Body of pancreas (tissue), 4 donors: ENCODE data around the gene PPARGC1A. TPM values are rescaled to one million over a fixed set of nuclear protein-coding genes. Genes with fewer than 3 reads are reported as not detected.
A peak's percentile ranks its signal among the peaks of the same experiment; 100 is the strongest.

Experiments used
- ATAC-seq: fragments of 150-250 bp; one replicate; pipeline ENCODE4 v1.9.1; 2016
- DNase-seq, 4 donors: peaks; one replicate each; pipeline ENCODE4 v3.0.0-alpha.2; 2019
- H3K27ac ChIP-seq, 4 donors: fragments of 200-600 bp; sonication (generic); 1 replicate in 3 of 4; 2 replicates in 1 of 4; pipeline versions ENCODE4 v1.5.1 to v1.6.1; 2016 to 2019; ENCODE audit warnings: mild to moderate bottlenecking in 1 of 4, mixed read lengths in 1 of 4, moderate library complexity in 1 of 4
- H3K27me3 ChIP-seq, 2 donors: fragments of 200-600 bp; sonication (generic); one replicate each; pipeline ENCODE4 v1.6.0; 2016; ENCODE audit warnings: mild to moderate bottlenecking in 1 of 2
- H3K36me3 ChIP-seq, 2 donors: fragments of 200-600 bp; sonication (generic); replicated peaks in 1 of 2; 2 replicates each; pipeline ENCODE4 v1.5.1; 2016; ENCODE audit warnings: low read depth in 2 of 2; ENCODE audit not compliant: insufficient read depth in 1 of 2
- H3K4me1 ChIP-seq: fragments of 200-600 bp; sonication (generic); one replicate; pipeline ENCODE4 v1.6.0; 2016
- H3K4me3 ChIP-seq, 2 donors: fragments of 200-600 bp; sonication (generic); 1 replicate in 1 of 2; 2 replicates in 1 of 2; pipeline ENCODE4 v1.5.1; 2016 to 2019
- H3K9me3 ChIP-seq, 3 donors: fragments of 200-600 bp; sonication (generic); 1 replicate in 2 of 3; 2 replicates in 1 of 3; pipeline ENCODE4 v1.5.1; 2016
- CTCF ChIP-seq, 7 experiments: fragments of 450-650 bp in 4 of 7; fragments of 200-600 bp in 3 of 7; sonication (generic) in 3 of 7; IDR thresholded peaks; one replicate each; pipeline ENCODE4 v1.5.1; 2016 to 2019; ENCODE audit warnings: antibody characterized with exemption in 7 of 7
- POLR2A ChIP-seq, 3 donors: fragments of 450-650 bp; IDR thresholded peaks; one replicate each; pipeline ENCODE4 v1.6.1; 2016; ENCODE audit warnings: antibody characterized with exemption in 3 of 3, mild to moderate bottlenecking in 2 of 3
- WGBS, 2 donors: methylation state at CpG; one replicate each; pipeline ENCODE4 v1.1.5; 2017; 5-methylcytosine and 5-hydroxymethylcytosine counted together
- intact Hi-C: fragments of 100-400 bp; cut with DNase I; formaldehyde crosslinking; loops from one replicate; pipeline ENCODE4 v1.15.1; 2023
- total RNA-seq, 2 donors: library from RNA; depleted of rRNA; stranded (reverse); fragments of >200 nt; gene quantifications; one replicate each; pipeline ENCODE4 v1.1.0, GENCODE V29; 2016

The PPARGC1A gene
- total RNA-seq, 2 donors from 2014 or later: 8.0 to 44.8 TPM

GRCh38 chr4:23876418-23877089 lies 13.3 kb downstream of the PPARGC1A start:
- Histone ChIP-seq H3K27ac (peak overlapping the region in 2 of 4 donors; percentile 15 to 31), H3K9me3 (no peaks in the 10 kb centered on the region), H3K4me3 (no peak overlapping the region), H3K36me3 (no peaks in the 10 kb centered on the region), H3K27me3 (no peaks in the 10 kb centered on the region), H3K4me1 (peaks cover 8% of the 10 kb centered on the region)
- no peak for ATAC-seq
- TF ChIP-seq CTCF (IDR thresholded peaks at IDR 0.05) (no peak), POLR2A (IDR thresholded peaks at IDR 0.05) (no peak)
- intact Hi-C loops: no loop called here
- 60 to 61% methylated on average over 3 of the region's 3 CpGs for WGBS, 2 donors
- no peak for DNase-seq

GRCh38 chr4:23875317-23875716 lies 14.5 kb downstream of the PPARGC1A start:
- intact Hi-C loops: no loop called here
- Histone ChIP-seq H3K4me1 (peaks cover 8% of the 10 kb centered on the region), H3K36me3 (no peaks in the 10 kb centered on the region), H3K27me3 (no peaks in the 10 kb centered on the region), H3K27ac (peak overlapping the region in 2 of 4 donors; percentile 4 to 21), H3K4me3 (no peak overlapping the region), H3K9me3 (no peaks in the 10 kb centered on the region)
- no peak for TF ChIP-seq POLR2A (IDR thresholded peaks at IDR 0.05)
- TF ChIP-seq CTCF (IDR thresholded peaks at IDR 0.05): no peak
- DNase-seq (no peak), ATAC-seq (no peak)
- 37 to 39% methylated on average over 6 of the region's 6 CpGs for WGBS, 2 donors

GRCh38 chr4:23874536-23874901 lies 15.3 kb downstream of the PPARGC1A start:
- no peaks in the 10 kb centered on the region for H3K9me3 ChIP-seq

GRCh38 chr4:23873717-23874535 lies 15.9 kb downstream of the PPARGC1A start:
- Histone ChIP-seq H3K27me3 (no peaks in the 10 kb centered on the region), H3K27ac (peak overlapping the region in 2 of 4 donors; percentile 12 to 33), H3K4me1 (peaks cover 8% of the 10 kb centered on the region), H3K4me3 (no peak overlapping the region), H3K9me3 (no peaks in the 10 kb centered on the region), H3K36me3 (no peaks in the 10 kb centered on the region)
- 57 to 63% methylated on average over 7 of the region's 7 CpGs for WGBS, 2 donors
- TF ChIP-seq POLR2A (IDR thresholded peaks at IDR 0.05): no peak
- no peak for DNase-seq
- no peak for ATAC-seq
- intact Hi-C loops: no loop called here

More at GRCh38 chr4:23874536-23874901, 15.3 kb downstream of the PPARGC1A start:
- H3K4me1 ChIP-seq: peaks cover 8% of the 10 kb centered on the region
- no peak for TF ChIP-seq POLR2A (IDR thresholded peaks at IDR 0.05)
- no peak for TF ChIP-seq CTCF (IDR thresholded peaks at IDR 0.05)
- H3K27me3 ChIP-seq: no peaks in the 10 kb centered on the region
- no peak overlapping the region for H3K4me3 ChIP-seq
- DNase-seq: no peak
- no peaks in the 10 kb centered on the region for H3K36me3 ChIP-seq
- peak; percentile 52 for ATAC-seq
- intact Hi-C loops: no loop called here
- peak overlapping the region in 2 of 4 donors; percentile 4 to 33 for H3K27ac ChIP-seq
- 51 to 52% methylated on average over 2 of the region's 2 CpGs for WGBS, 2 donors

GRCh38 chr4:23871426-23871825 lies 18.4 kb downstream of the PPARGC1A start:
- Histone ChIP-seq H3K27me3 (no peaks in the 10 kb centered on the region), H3K9me3 (no peaks in the 10 kb centered on the region), H3K27ac (no peak overlapping the region), H3K4me1 (peaks cover 4% of the 10 kb centered on the region), H3K4me3 (no peak overlapping the region), H3K36me3 (no peaks in the 10 kb centered on the region)
- no peak for TF ChIP-seq CTCF (IDR thresholded peaks at IDR 0.05)
- no peak for TF ChIP-seq POLR2A (IDR thresholded peaks at IDR 0.05)
- intact Hi-C loops: no loop called here
- no peak for ATAC-seq
- DNase-seq: no peak
- WGBS, 2 donors: 43 to 57% methylated on average over 2 of the region's 2 CpGs
